OCI-LY1 (cell line): Measurements from ENCODE around the gene IQCK.

Experiments used
- H2AFZ ChIP-seq: fragments of 200-600 bp; sonication (generic), shearing (Covaris generic); 2 replicates; pipeline ENCODE4 v1.6.0; 2014; ENCODE audit warnings: antibody characterized with exemption, mild to moderate bottlenecking, low read length
- H3F3A ChIP-seq: fragments of 200-600 bp; sonication (generic), shearing (Covaris generic); 2 replicates; pipeline ENCODE4 v1.6.0; 2014; ENCODE audit warnings: mild to moderate bottlenecking, antibody characterized with exemption, low read length, moderate library complexity; ENCODE audit not compliant: insufficient read depth
- H3K27ac ChIP-seq: fragments of 200-600 bp; sonication (generic); 2 replicates; pipeline ENCODE4 v1.5.1; 2014; ENCODE audit warnings: low read length, mixed run types, mild to moderate bottlenecking, low read depth; ENCODE audit not compliant: poor library complexity, severe bottlenecking
- H3K27me3 ChIP-seq: fragments of 200-600 bp; sonication (generic); 2 replicates; pipeline ENCODE4 v1.6.0; 2014; ENCODE audit warnings: antibody characterized with exemption, mild to moderate bottlenecking, low read length, moderate library complexity; ENCODE audit not compliant: insufficient read depth
- H3K36me3 ChIP-seq: fragments of 200-600 bp; sonication (generic); 2 replicates; pipeline ENCODE4 v1.6.1; 2014; ENCODE audit warnings: mild to moderate bottlenecking, antibody characterized with exemption, low read length, moderate library complexity, mixed read lengths; ENCODE audit not compliant: insufficient read depth
- H3K4me1 ChIP-seq: fragments of 200-600 bp; sonication (generic); 2 replicates; pipeline ENCODE4 v1.5.1; 2014; ENCODE audit warnings: mild to moderate bottlenecking, low read length, moderate library complexity; ENCODE audit not compliant: insufficient read depth, severe bottlenecking
- H3K4me2 ChIP-seq: fragments of 200-600 bp; sonication (generic), shearing (Covaris generic); 2 replicates; pipeline ENCODE4 v1.6.1; 2014; ENCODE audit warnings: low read length
- H3K4me3 ChIP-seq: fragments of 200-600 bp; sonication (generic); 2 replicates; pipeline ENCODE4 v1.5.1; 2014; ENCODE audit warnings: low read length, low read depth, mild to moderate bottlenecking, mixed read lengths; ENCODE audit not compliant: poor library complexity, severe bottlenecking
- H3K79me2 ChIP-seq: fragments of 200-600 bp; shearing (Covaris generic); 2 replicates; pipeline ENCODE4 v1.6.1; 2016; ENCODE audit warnings: mixed run types, low read length, mixed read lengths; ENCODE audit not compliant: insufficient read depth
- H3K9ac ChIP-seq: fragments of 200-600 bp; sonication (generic), shearing (Covaris generic); 2 replicates; pipeline ENCODE4 v1.6.1; 2014; ENCODE audit warnings: mild to moderate bottlenecking, low read length, mixed read lengths
- H3K9me2 ChIP-seq: fragments of 200-600 bp; sonication (generic), shearing (Covaris generic); 2 replicates; pipeline ENCODE4 v1.6.1; 2014; ENCODE audit warnings: low read depth, mild to moderate bottlenecking, low read length, mixed read lengths
- H3K9me3 ChIP-seq: fragments of 200-600 bp; shearing (Covaris generic); 2 replicates; pipeline ENCODE4 v1.6.1; 2014; ENCODE audit warnings: low read length, mixed read lengths
- H4K20me1 ChIP-seq: fragments of 200-600 bp; sonication (generic), shearing (Covaris generic); 2 replicates; pipeline ENCODE4 v1.6.0; 2016; ENCODE audit warnings: mild to moderate bottlenecking, low read length; ENCODE audit not compliant: insufficient read depth
- EZH2 ChIP-seq: fragments of 200-600 bp; sonication (generic), shearing (Covaris generic); IDR thresholded peaks from 2 replicates; pipeline ENCODE4 v1.8.0; 2017; ENCODE audit warnings: borderline replicate concordance, mixed run types, mild to moderate bottlenecking, antibody characterized with exemption, low read length, moderate library complexity, mixed read lengths
- TF ChIP-seq, protein P1 (sequence below): fragments of 200-600 bp; sonication (generic), shearing (Covaris generic); IDR thresholded peaks from 2 replicates; pipeline ENCODE4 v1.5.1; 2017; ENCODE audit warnings: mild to moderate bottlenecking, antibody characterized with exemption, low read length, moderate library complexity, mixed read lengths

Gene IQCK

DNA sequence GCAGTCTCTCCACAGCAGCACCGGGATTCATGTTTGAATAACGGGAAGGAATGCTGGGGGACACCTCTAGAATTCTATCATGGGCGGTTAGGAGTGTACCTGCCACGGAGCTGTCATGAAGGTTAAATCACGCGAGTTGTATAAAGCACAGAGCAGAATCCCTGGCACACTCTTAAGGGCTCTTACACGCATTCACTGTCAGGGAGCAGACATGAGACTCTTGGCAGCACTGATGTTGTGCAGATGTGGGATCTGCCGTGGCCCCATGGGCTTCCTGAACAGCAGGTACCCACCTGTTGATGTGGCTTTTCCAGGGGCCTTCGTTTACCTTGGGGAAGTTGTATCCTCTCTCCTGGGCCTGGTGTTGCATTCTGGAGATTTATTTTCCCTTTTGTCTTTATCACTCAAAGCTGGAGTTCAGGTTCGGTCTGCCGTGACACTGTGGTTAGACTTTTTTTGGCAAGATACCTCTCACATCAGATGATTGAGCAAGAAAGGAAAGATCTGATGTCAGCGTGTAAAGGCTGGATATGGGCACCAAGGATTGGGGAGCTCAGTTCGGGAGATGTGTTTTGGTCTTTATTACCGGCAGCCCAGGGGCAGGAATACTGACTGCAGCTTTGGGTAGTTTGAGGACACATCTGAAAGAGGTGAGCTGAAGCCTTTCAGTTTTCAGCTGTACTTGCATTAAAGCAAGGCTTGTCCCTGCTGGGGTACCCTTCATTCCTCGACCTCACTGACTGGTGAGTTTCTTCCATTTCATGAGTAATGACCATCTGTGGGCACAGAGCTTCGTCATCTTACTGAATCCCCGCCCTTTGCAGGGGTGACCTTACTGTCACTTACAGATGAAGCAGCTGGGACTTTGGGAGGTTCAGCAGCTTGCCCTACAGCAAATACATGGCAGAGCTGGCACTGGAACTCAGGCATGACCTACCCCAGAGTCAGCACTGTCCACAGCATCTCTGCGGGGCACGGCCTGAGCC lies 19.3 kb upstream of the IQCK start:
- TF ChIP-seq, protein P1, sequence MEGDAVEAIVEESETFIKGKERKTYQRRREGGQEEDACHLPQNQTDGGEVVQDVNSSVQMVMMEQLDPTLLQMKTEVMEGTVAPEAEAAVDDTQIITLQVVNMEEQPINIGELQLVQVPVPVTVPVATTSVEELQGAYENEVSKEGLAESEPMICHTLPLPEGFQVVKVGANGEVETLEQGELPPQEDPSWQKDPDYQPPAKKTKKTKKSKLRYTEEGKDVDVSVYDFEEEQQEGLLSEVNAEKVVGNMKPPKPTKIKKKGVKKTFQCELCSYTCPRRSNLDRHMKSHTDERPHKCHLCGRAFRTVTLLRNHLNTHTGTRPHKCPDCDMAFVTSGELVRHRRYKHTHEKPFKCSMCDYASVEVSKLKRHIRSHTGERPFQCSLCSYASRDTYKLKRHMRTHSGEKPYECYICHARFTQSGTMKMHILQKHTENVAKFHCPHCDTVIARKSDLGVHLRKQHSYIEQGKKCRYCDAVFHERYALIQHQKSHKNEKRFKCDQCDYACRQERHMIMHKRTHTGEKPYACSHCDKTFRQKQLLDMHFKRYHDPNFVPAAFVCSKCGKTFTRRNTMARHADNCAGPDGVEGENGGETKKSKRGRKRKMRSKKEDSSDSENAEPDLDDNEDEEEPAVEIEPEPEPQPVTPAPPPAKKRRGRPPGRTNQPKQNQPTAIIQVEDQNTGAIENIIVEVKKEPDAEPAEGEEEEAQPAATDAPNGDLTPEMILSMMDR, result no peak
- no peak for TF ChIP-seq EZH2
- Histone ChIP-seq H3K9me2 (no peaks in the 10 kb centered on the region), H3K9ac (no peak overlapping the region)

DNA sequence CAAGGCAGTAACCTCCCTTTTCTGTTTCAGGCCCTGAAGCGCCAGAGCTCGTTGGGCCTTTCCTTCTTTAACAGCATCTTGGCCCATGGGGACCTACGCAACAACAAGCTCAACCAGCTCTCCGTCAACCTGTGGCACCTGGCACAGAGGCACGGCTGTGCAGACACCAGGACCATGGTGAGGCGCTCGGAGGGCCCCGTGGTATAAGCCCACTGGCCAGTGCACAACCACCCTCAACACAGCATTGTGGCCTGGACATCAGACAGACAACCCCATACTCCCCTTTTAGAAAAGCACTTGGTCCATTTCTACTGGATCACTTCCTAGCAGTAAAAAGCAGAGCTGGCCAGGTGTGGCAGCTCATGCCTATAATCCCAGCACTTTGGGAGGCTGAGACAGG lies 18.6 kb upstream of the IQCK start:
- H4K20me1 ChIP-seq, result no peaks in the 10 kb centered on the region
- no peaks in the 10 kb centered on the region for H3K79me2 ChIP-seq
- no peak overlapping the region for H2AFZ ChIP-seq
- TF ChIP-seq, protein P1, result no peak
- TF ChIP-seq EZH2, result no peak
- H3K27me3 ChIP-seq, result no peaks in the 10 kb centered on the region
- H3F3A ChIP-seq, result no peaks in the 10 kb centered on the region
- H3K4me3 ChIP-seq, result no peak overlapping the region
- no peak overlapping the region for H3K9ac ChIP-seq
- H3K27ac ChIP-seq, result no peak overlapping the region
- no peak overlapping the region for H3K4me2 ChIP-seq
- H3K9me2 ChIP-seq, result no peaks in the 10 kb centered on the region
- H3K9me3 ChIP-seq, result no peaks in the 10 kb centered on the region
- H3K4me1 ChIP-seq, result no peaks in the 10 kb centered on the region
- H3K36me3 ChIP-seq, result peaks cover 70% of the 10 kb centered on the region

More for the DNA sequence above, 19.3 kb upstream of the IQCK start:
- Histone ChIP-seq H3K79me2 (no peaks in the 10 kb centered on the region), H3K9me3 (no peaks in the 10 kb centered on the region), H3K4me3 (no peak overlapping the region), H3K36me3 (peaks cover 66% of the 10 kb centered on the region), H3K4me2 (no peak overlapping the region), H3K27me3 (no peaks in the 10 kb centered on the region), H4K20me1 (no peaks in the 10 kb centered on the region), H2AFZ (no peak overlapping the region), H3F3A (no peaks in the 10 kb centered on the region), H3K27ac (no peak overlapping the region), H3K4me1 (no peaks in the 10 kb centered on the region)

DNA sequence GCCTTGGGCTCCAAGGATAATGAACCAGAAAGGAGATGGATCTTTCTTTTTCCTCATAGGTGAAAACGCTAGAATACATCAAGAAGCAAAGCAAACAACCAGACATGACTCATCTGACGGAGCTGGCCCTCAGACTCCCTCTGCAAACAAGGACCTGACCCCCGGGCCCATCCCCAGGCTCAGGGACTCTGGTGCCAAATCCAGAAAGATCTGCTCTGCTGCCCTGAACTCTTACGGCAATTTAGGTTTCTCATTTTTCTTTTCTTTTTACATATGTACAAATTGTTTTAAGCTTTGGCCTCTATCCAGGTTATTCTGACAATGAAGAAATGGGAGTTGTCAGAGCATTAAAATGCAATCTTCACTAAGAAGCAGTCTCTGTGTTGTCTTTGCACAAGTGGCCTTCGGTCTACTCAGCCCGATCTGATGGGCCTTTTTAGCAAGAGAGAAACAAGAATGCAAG lies 17.7 kb upstream of the IQCK start:
- no peaks in the 10 kb centered on the region for H3F3A ChIP-seq
- H3K9me2 ChIP-seq, result no peaks in the 10 kb centered on the region
- H3K9me3 ChIP-seq, result no peaks in the 10 kb centered on the region
- H3K27me3 ChIP-seq, result no peaks in the 10 kb centered on the region
- H3K36me3 ChIP-seq, result peaks cover 79% of the 10 kb centered on the region
- H3K4me1 ChIP-seq, result no peaks in the 10 kb centered on the region
- H3K4me2 ChIP-seq, result no peak overlapping the region
- H2AFZ ChIP-seq, result no peak overlapping the region
- H3K27ac ChIP-seq, result no peak overlapping the region
- TF ChIP-seq, protein P1, result no peak
- TF ChIP-seq EZH2, result no peak
- no peaks in the 10 kb centered on the region for H4K20me1 ChIP-seq
- H3K9ac ChIP-seq, result no peak overlapping the region
- H3K4me3 ChIP-seq, result no peak overlapping the region
- no peaks in the 10 kb centered on the region for H3K79me2 ChIP-seq
